Cortex of kidney (tissue), 1 donor: Measurements from ENCODE around the gene PKMYT1.
"Not testable (repeated sequence)": the region's sequence is repeated elsewhere in the genome, so short reads cannot be mapped to it uniquely, and the experiment has no call there.

Source experiments
- DNase-seq: peaks from one replicate; lab custom pipeline; 2025; lab: John Stamatoyannopoulos, UW

PKMYT1 gene

DNA sequence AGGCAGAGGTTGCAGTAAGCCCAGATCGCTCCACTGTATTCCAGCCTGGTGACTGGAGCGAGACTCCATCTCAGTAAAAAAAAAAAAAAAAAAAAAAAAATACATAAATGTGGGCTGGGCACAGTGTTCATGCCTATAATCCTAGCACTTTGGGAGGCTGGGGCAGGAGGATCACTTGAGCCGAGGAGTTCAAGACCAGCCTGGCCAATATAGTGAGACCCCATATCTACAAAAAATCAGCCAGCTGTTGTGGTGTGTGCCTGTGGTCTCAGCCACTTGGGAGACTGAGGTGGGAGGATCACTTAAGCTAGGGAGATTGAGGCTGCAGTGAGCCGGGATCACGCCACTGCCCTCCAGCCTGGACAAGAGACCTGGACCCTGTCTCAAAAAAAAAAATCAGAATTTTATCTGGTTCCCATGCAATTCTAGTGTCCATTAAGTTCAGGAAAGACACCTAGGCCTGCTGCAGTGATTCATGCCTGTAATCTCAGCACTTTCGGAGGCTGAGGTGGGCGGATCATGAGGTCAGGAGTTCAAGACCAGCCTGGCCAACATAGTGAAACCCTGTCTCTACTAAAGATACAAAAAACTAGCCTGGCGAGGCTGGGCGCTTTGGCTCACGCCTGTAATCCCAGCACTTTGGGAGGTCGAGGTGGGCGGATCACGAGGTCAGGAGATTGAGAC lies 48.9 kb downstream of the PKMYT1 start:
- not testable (repeated sequence) for DNase-seq

DNA sequence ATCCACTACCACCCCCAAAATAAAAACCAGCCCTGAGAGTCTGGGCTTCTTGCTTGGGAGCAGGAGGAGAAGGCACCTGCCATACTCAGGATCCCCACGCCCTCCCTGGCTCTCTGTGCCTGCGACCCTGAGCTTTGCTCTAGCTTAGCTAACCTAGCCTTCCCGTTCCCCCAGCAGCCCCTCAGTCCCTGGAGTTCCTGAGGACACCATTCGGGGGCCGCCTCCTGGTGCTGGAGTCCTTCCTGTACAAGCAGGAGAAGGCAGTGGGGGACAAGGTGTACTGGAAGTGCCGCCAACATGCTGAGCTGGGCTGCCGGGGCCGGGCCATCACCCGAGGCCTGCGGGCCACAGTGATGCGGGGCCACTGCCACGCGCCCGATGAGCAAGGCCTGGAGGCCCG lies 50.0 kb downstream of the PKMYT1 start:
- no peak for DNase-seq

DNA sequence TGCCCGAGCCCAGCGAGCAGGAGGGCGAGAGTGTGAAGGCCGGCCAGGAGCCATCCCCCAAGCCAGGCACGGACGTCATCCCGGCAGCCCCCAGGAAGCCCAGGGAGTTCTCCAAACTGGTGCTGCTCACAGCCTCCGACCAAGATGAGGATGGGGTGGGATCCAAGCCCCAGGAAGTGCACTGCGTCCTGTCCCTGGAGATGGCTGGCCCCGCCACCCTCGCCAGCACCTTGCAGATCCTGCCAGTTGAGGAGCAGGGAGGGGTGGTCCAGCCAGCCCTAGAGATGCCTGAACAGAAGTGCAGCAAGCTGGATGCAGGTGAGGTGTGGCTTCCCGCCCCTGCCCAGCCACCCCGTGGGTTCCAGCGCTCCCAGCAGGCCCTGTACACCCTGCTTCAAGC lies 50.6 kb downstream of the PKMYT1 start:
- DNase-seq: no peak

DNA sequence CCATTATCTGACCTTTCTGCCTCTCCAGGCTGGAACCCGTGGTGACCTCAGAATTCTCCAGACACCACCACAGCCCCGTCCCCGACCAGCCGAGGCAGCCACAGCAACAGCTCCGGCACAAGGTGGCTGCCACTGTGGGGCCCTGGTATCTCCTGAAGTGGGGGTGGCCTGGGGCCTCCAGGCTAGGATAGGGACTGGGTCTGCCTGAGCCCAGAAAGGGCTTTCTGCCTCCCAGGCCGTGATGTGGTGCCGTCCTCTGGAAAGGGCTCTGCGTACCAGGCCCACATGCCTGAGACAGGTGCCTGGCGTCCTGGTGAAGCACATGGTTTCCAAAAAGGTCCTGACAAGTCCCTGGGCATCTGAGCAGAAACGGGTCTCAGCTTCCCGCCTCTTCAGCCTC lies 51.5 kb downstream of the PKMYT1 start:
- DNase-seq: no peak

DNA sequence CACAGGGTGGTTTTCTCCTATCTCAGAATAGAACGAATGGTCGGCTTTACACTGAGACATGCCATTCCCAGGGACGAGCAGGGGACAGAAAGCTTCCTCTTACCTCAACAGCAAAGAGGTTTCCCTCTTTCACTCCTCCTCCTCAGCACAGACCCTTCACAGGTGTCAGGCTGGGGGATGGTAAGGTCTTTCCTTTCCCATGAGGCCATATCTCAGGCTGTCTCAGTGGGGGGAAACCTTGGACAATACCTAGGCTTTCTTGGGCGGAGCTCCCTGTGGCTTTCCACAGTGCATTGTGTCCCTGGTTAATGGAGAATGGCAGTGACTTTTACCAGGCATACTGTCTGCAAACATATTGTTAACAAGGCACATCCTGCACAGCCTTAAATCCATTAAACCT lies 52.1 kb downstream of the PKMYT1 start:
- DNase-seq: not testable (repeated sequence)

DNA sequence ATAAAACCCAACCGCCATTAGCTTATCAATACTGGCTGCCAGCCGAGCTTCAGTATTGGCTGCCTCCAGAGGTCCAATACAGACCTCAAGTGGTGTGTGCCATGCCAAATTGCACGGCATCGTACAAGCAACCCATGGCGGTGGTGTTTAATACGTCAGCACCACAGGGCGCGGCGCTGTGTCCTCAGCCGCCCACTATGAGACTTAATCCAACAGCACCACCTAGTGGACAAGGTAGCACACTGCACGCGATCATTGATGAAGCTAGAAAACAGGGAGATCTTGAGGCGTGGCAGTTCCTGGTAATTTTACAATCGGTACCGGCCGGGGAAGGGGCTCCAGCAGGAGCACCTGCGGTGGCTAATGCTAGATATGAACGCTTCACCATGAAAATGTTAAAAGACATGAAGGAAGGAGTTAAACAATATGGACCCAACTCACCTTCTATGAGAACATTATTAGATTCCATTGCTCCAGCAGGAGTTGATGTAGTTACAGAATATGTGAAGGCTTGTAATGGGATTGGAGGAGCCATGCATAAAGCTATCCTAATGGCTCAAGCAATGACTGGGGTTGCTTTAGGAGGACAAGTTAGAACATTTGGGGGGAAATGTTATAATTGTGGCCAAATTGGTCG lies 53.1 kb downstream of the PKMYT1 start:
- no peak for DNase-seq

DNA sequence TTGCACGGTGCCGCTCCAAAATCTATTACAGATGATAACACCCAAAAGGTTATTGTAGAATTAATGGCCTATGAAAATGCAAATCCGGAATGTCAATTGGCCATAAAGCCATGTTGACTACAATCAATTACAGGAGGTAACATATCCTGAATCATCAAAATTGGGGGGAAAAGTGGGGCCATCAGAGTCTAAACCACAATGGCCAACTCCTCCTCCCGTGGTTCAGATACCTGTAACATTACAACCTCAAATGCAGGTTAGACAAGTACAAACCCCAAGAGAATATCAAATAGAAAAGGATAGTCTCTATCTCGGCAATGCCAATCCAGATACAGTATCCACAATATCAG lies 53.6 kb downstream of the PKMYT1 start:
- no peak for DNase-seq

DNA sequence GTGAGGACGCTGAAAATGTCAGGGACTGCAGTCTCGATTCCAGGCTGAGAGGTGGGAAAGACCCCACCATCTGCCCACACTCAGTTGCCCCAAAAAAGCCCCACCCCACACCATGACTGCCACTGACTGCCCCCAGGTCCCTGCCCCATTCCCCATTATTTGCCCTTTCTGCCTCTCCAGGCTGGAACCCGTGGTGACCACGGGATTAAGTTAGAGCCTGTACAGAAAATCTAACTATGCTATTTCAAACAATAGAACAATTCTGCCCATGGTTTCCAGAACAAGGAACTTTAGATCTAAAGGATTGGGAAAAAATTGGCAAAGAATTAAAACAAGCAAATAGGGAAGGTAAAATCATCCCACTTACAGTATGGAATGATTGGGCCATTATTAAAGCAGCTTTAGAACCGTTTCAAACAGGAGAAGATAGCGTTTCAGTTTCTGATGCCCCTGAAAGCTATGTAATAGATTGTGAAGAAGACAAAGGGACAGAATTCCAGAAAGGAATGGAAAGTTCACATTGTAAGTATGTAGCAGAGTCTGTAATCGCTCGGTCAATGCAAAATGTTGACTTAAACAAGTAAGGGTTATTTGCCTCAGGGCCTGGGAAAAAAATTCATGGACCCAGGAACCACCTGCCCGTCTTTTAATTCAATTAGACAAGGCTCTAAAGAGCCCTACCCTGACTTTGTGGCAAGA lies 54.1 kb downstream of the PKMYT1 start:
- DNase-seq: no peak

DNA sequence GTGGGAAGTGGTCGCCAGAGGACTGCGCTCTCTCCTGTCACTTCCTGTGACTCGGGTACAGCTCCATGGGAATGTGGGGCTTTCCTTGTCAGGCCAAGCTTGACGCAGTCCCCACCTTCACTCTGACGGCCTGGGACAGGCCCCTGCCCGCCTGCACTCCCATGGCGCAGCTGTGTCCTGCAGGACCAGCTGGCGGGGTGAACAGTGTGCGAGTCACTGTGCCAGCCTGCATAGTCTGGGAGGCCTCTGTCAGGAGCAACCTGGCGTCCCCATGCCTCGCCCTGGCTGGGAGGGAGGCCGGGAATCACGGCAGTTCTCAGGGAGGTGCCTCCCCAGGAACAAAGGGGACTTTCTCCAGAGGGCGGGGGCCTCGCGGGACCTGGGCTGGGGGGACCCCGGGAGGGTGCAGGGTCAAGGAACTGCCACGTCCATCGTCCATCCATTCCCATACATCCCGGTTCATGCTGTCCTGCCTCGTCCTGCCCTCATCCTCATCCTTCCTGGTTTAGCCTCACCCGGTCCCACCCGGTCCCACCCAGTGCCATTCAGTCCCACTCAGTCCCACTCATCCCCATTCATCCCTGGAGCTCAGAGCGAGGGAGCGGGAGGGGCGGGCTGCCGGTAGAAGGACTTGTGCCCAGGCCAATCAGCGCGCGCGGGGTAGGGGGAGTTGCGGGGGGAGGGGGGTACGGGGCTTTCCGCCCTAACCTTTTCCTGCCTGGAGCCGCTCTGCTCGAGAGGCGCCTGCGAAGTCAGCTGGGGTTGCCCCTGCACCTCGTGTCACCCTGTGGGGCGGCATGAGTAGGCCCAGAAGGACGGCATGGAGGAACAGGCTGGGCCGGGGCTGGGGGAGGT lies 55.1 kb downstream of the PKMYT1 start:
- DNase-seq: no peak

DNA sequence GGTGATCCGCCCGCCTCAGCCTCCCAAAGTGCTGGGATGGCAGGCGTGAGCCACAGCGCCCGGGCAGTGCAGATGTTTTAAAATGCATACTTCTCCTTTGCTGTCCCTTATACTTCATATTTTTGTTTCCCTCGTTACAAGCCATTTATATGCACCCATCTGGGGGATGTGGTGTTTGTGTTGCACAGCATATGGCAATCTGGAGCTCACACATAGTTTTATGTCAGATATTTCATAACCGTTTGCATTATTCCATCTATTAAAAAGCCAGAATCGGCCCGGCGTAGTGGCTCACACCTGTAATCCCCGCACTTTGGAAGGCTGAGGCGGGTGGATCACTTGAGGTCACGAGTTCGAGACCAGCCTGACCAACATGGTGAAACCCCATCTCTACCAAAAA lies 56.8 kb downstream of the PKMYT1 start:
- no peak for DNase-seq
